Measurements from ENCODE around the gene NME7.

The NME7 gene

GRCh38 chr1:169249611-169250010 is 118.0 kb downstream of the NME7 start:
- POLR2A ChIA-PET, result no interaction called here

GRCh38 chr1:169245706-169246105 is 121.9 kb downstream of the NME7 start:
- CTCF ChIA-PET, result no interaction called here
- no peaks in the 10 kb centered on the region for H3K36me3 ChIP-seq (ENCODE audit: control insufficient read depth in 2 of 2, insufficient read depth in 1 of 2, low read length in 2 of 2)
- H3K27ac ChIP-seq (ENCODE audit: extremely low read depth, low read depth, low read length), result no peak overlapping the region
- POLR2A ChIA-PET, result no interaction called here
- no peak overlapping the region for H3K4me3 ChIP-seq (ENCODE audit: low read depth, low read length)
- H3K4me1 ChIP-seq (ENCODE audit: control insufficient read depth, insufficient read depth, low read length), result no peaks in the 10 kb centered on the region
- TF ChIP-seq PBX3 (CRISPR knock-in tag; IDR thresholded peaks at IDR 0.05) (no peak), ZNF488 (tag by site-specific recombination; IDR thresholded peaks at IDR 0.05) (no peak), ZNF596 (tag by site-specific recombination; IDR thresholded peaks at IDR 0.05) (no peak), ZNF10 (tag by site-specific recombination; IDR thresholded peaks at IDR 0.05) (no peak), GLIS2 (tag by site-specific recombination; IDR thresholded peaks at IDR 0.05) (no peak), ZNF585B (tag by site-specific recombination; IDR thresholded peaks at IDR 0.05) (no peak), ZBTB7A (tag by site-specific recombination; IDR thresholded peaks at IDR 0.05; ENCODE audit: low read depth) (no peak), ZNF692 (tag by site-specific recombination; IDR thresholded peaks at IDR 0.05) (no peak), ZNF580 (tag by site-specific recombination; IDR thresholded peaks at IDR 0.05) (no peak), ZNF664 (tag by site-specific recombination; IDR thresholded peaks at IDR 0.05) (no peak), HOXA7 (CRISPR knock-in tag; IDR thresholded peaks at IDR 0.05; ENCODE audit: borderline replicate concordance) (no peak), ZNF600 (tag by site-specific recombination; IDR thresholded peaks at IDR 0.05) (no peak)
- H3K9me3 ChIP-seq (ENCODE audit: control insufficient read depth, insufficient read depth, low read depth, low read length), result no peaks in the 10 kb centered on the region

More at GRCh38 chr1:169249611-169250010, 118.0 kb downstream of the NME7 start:
- Histone ChIP-seq H3K36me3 (ENCODE audit: control insufficient read depth in 2 of 2, insufficient read depth in 1 of 2, low read length in 2 of 2) (no peaks in the 10 kb centered on the region), H3K4me1 (ENCODE audit: control insufficient read depth, insufficient read depth, low read length) (no peaks in the 10 kb centered on the region), H3K9me3 (ENCODE audit: control insufficient read depth, insufficient read depth, low read depth, low read length) (no peaks in the 10 kb centered on the region), H3K27ac (ENCODE audit: extremely low read depth, low read depth, low read length) (no peak overlapping the region), H3K4me3 (ENCODE audit: low read depth, low read length) (no peak overlapping the region)
- CTCF ChIA-PET, result interaction anchor here (0.6 to 1.0 kb wide), 3 partner anchors 97 to 1015 kb away, joined by 3 read pairs; no protein-coding TSS in a partner anchor
- TF ChIP-seq ZBTB48 (tag by site-specific recombination; IDR thresholded peaks at IDR 0.05) (no peak), MZF1 (tag by site-specific recombination; IDR thresholded peaks at IDR 0.05; ENCODE audit: borderline replicate concordance) (no peak), ZNF221 (tag by site-specific recombination; IDR thresholded peaks at IDR 0.05; ENCODE audit: borderline replicate concordance) (no peak)

GRCh38 chr1:169240449-169241232 is 127.0 kb downstream of the NME7 start:
- H3K27ac ChIP-seq (ENCODE audit: extremely low read depth, low read depth, low read length), result no peak overlapping the region
- ChIA-PET CTCF (interaction anchor here (1.1 kb wide), 1 partner anchor 898 kb away, joined by 3 read pairs; no protein-coding TSS in a partner anchor), POLR2A (no interaction called here)
- no peaks in the 10 kb centered on the region for H3K9me3 ChIP-seq (ENCODE audit: control insufficient read depth, insufficient read depth, low read depth, low read length)
- H3K36me3 ChIP-seq (ENCODE audit: control insufficient read depth in 2 of 2, insufficient read depth in 1 of 2, low read length in 2 of 2), result no peaks in the 10 kb centered on the region
- no peak overlapping the region for H3K4me3 ChIP-seq (ENCODE audit: low read depth, low read length)
- no peaks in the 10 kb centered on the region for H3K4me1 ChIP-seq (ENCODE audit: control insufficient read depth, insufficient read depth, low read length)
- no peak for TF ChIP-seq SALL2 (tag by site-specific recombination; IDR thresholded peaks at IDR 0.05; ENCODE audit: borderline replicate concordance)
- TF ChIP-seq ZNF549 (tag by site-specific recombination; IDR thresholded peaks at IDR 0.05), result no peak
- TF ChIP-seq ZFP3 (tag by site-specific recombination; IDR thresholded peaks at IDR 0.05; ENCODE audit: low read depth), result no peak
- TF ChIP-seq ZNF692 (tag by site-specific recombination; IDR thresholded peaks at IDR 0.05), result no peak
- TF ChIP-seq ZNF169 (tag by site-specific recombination; IDR thresholded peaks at IDR 0.05), result no peak

Measured in HEK293 (cell line).